Fibroblast of lung (primary cell): ENCODE data around the gene GSG1L. TPM values are rescaled to one million over a fixed set of nuclear protein-coding genes. Genes with fewer than 3 reads are reported as not detected.

ENCODE experiments used
- DNase-seq, 2 donors: peaks; one replicate each; pipeline versions ENCODE4 v3.0.0 to v3.0.0-alpha.2; 2010; ENCODE audit warnings: low read depth in 2 of 2
- H2AFZ ChIP-seq: 2 replicates; pipeline ENCODE4 v1.5.1; 2012; ENCODE audit warnings: low read length, control low read depth, inconsistent platforms
- H3K27ac ChIP-seq: 2 replicates; pipeline ENCODE4 v1.5.1; 2011; ENCODE audit warnings: low read length, control low read depth; ENCODE audit not compliant: insufficient read depth
- H3K27me3 ChIP-seq: 2 replicates; pipeline ENCODE4 v1.5.1; 2011; ENCODE audit warnings: mild to moderate bottlenecking, low read length; ENCODE audit not compliant: control insufficient read depth, insufficient read depth
- H3K36me3 ChIP-seq: 2 replicates; pipeline ENCODE4 v1.5.1; 2011; ENCODE audit warnings: low read length; ENCODE audit not compliant: control insufficient read depth, insufficient read depth
- H3K4me1 ChIP-seq: 2 replicates; pipeline ENCODE4 v1.5.1; 2011; ENCODE audit warnings: low read length; ENCODE audit not compliant: control insufficient read depth, insufficient read depth; ENCODE audit errors: extremely low read depth
- H3K4me2 ChIP-seq: 2 replicates; pipeline ENCODE4 v1.5.1; 2011; ENCODE audit warnings: low read length, control low read depth; ENCODE audit not compliant: insufficient read depth; ENCODE audit errors: extremely low read depth
- H3K4me3 ChIP-seq, 4 experiments: fragments of 200-600 bp in 1 of 4; sonication (generic) in 1 of 4; replicated peaks in 1 of 4; 2 replicates each; pipeline ENCODE4 v1.5.1; 2011 to 2016; ENCODE audit warnings: low read length in 4 of 4, low read depth in 3 of 4, mild to moderate bottlenecking in 3 of 4, control low read depth in 2 of 4, inconsistent platforms in 1 of 4, mixed read lengths in 1 of 4; ENCODE audit not compliant: insufficient read depth in 1 of 4; ENCODE audit errors: control extremely low read depth in 1 of 4
- H3K79me2 ChIP-seq: 2 replicates; pipeline ENCODE4 v1.5.1; 2012; ENCODE audit warnings: mild to moderate bottlenecking, low read length, inconsistent platforms; ENCODE audit not compliant: control insufficient read depth, insufficient read depth
- H3K9ac ChIP-seq: 2 replicates; pipeline ENCODE4 v1.5.1; 2011; ENCODE audit warnings: mild to moderate bottlenecking, low read length, control low read depth; ENCODE audit not compliant: insufficient read depth
- H3K9me3 ChIP-seq: 2 replicates; pipeline ENCODE4 v1.5.1; 2012; ENCODE audit warnings: low read depth, low read length; ENCODE audit not compliant: control insufficient read depth, insufficient read depth
- H4K20me1 ChIP-seq: 2 replicates; pipeline ENCODE4 v1.5.1; 2011; ENCODE audit warnings: low read length; ENCODE audit not compliant: control insufficient read depth, insufficient read depth; ENCODE audit errors: extremely low read depth
- CTCF ChIP-seq, 2 donors: IDR thresholded peaks in 1 of 2; conservative IDR thresholded peaks in 1 of 2; 1 replicate in 1 of 2; 2 replicates in 1 of 2; pipeline ENCODE4 v1.5.1; 2011 to 2012; ENCODE audit warnings: low read length in 2 of 2, control low read depth in 1 of 2, inconsistent platforms in 1 of 2, low read depth in 1 of 2, mild to moderate bottlenecking in 1 of 2
- EZH2 ChIP-seq: IDR thresholded peaks from 2 replicates; pipeline ENCODE4 v1.5.1; 2012; ENCODE audit warnings: low read length, control low read depth, mild to moderate bottlenecking; ENCODE audit errors: missing control alignments
- polyA plus RNA-seq, 2 donors: library from polyadenylated mRNA; depleted of rRNA in 1 of 2; stranded (reverse) in 1 of 2; unstranded in 1 of 2; fragments of >200 nt; gene quantifications; 2 replicates each; pipeline ENCODE4 v1.2.1, GENCODE V29; 2011 to 2012; ENCODE audit warnings: missing spikeins in 1 of 2
- total RNA-seq: library from RNA; depleted of rRNA; stranded (reverse); fragments of >200 nt; gene quantifications from 2 replicates; pipeline ENCODE4 v1.2.1, GENCODE V29; 2014

The GSG1L gene
- total and polyA plus RNA-seq, 2 donors (not counting 1 experiment from before 2014, with no cell fraction given): not detected

- H2AFZ ChIP-seq: no peak overlapping the region
- H3K4me3 ChIP-seq: no peak overlapping the region
- H3K27ac ChIP-seq: no peak overlapping the region
- peaks cover 42% of the 10 kb centered on the region for H3K36me3 ChIP-seq
- no peaks in the 10 kb centered on the region for H3K9me3 ChIP-seq
- H4K20me1 ChIP-seq: no peaks in the 10 kb centered on the region
- TF ChIP-seq CTCF (conservative IDR thresholded peaks at IDR 0.05 in 1 of 2, IDR thresholded peaks at IDR 0.05 in 1 of 2; ENCODE audit: low read depth in 1 of 2, low read length in 2 of 2) (no peak), EZH2 (no peak)
- H3K4me2 ChIP-seq: no peak overlapping the region
- H3K27me3 ChIP-seq: no peaks in the 10 kb centered on the region
- no peak for DNase-seq
- H3K9ac ChIP-seq: no peak overlapping the region
- H3K4me1 ChIP-seq: no peaks in the 10 kb centered on the region
- H3K79me2 ChIP-seq: peaks cover 7% of the 10 kb centered on the region
These were observed 43.7 kb upstream of the GSG1L start for GRCh38 chr16:28107232-28107631.

GRCh38 chr16:28106467-28107215 is 43.1 kb upstream of the GSG1L start:
- Histone ChIP-seq H3K4me2 (no peak overlapping the region), H3K27me3 (no peaks in the 10 kb centered on the region), H3K4me3 (no peak overlapping the region), H2AFZ (no peak overlapping the region), H3K9ac (no peak overlapping the region), H3K27ac (no peak overlapping the region), H3K9me3 (no peaks in the 10 kb centered on the region), H4K20me1 (no peaks in the 10 kb centered on the region), H3K79me2 (peaks cover 7% of the 10 kb centered on the region), H3K36me3 (peaks cover 42% of the 10 kb centered on the region), H3K4me1 (no peaks in the 10 kb centered on the region)
- TF ChIP-seq CTCF (conservative IDR thresholded peaks at IDR 0.05 in 1 of 2, IDR thresholded peaks at IDR 0.05 in 1 of 2; ENCODE audit: low read depth in 1 of 2, low read length in 2 of 2) (no peak), EZH2 (no peak)
- no peak for DNase-seq

- Histone ChIP-seq H3K27me3 (no peaks in the 10 kb centered on the region), H3K4me3 (no peak overlapping the region), H3K9ac (no peak overlapping the region), H3K4me2 (no peak overlapping the region), H3K4me1 (no peaks in the 10 kb centered on the region), H3K79me2 (peaks cover 7% of the 10 kb centered on the region), H3K27ac (no peak overlapping the region), H3K9me3 (no peaks in the 10 kb centered on the region), H2AFZ (no peak overlapping the region), H3K36me3 (peaks cover 49% of the 10 kb centered on the region), H4K20me1 (no peaks in the 10 kb centered on the region)
- TF ChIP-seq EZH2: no peak
- TF ChIP-seq CTCF (conservative IDR thresholded peaks at IDR 0.05 in 1 of 2, IDR thresholded peaks at IDR 0.05 in 1 of 2; ENCODE audit: low read depth in 1 of 2, low read length in 2 of 2): no peak
- DNase-seq: no peak
These were observed 42.4 kb upstream of the GSG1L start for GRCh38 chr16:28105954-28106353.
